Upper lobe of left lung (tissue), 4 donors: ENCODE data around the gene DNAH1.

ENCODE experiments used
- CTCF ChIP-seq, 6 experiments: fragments of 450-650 bp in 4 of 6; fragments of 200-600 bp in 2 of 6; sonication (generic) in 2 of 6; IDR thresholded peaks; one replicate each; pipeline ENCODE4 v1.5.1; 2016 to 2019; ENCODE audit warnings: antibody characterized with exemption in 6 of 6
- POLR2A ChIP-seq, 4 donors: fragments of 450-650 bp; IDR thresholded peaks; one replicate each; pipeline ENCODE4 v1.5.1; 2016 to 2017; ENCODE audit warnings: antibody characterized with exemption in 4 of 4, mild to moderate bottlenecking in 2 of 4

GRCh38 chr3:52396907-52397591, 80.9 kb downstream of the DNAH1 start:
- TF ChIP-seq CTCF (IDR thresholded peaks at IDR 0.05): no peak
- TF ChIP-seq POLR2A (IDR thresholded peaks at IDR 0.05): no peak
